Measurements from ENCODE around the gene OXTR.
A peak's percentile ranks its signal among the peaks of the same experiment; 100 is the strongest.

OXTR gene

GRCh38 chr3:8769088-8769822, at the start of gene OXTR:
OXTR (minus strand) TSS chr3:8769613; CDS start chr3:8768187, 1,426 bp downstream.
- DNase-seq (ENCODE audit: low spot score) = peak; percentile 24

- no peak for DNase-seq (ENCODE audit: low spot score)
These were observed 48.1 kb upstream of the OXTR start for GRCh38 chr3:8817486-8817885.

GRCh38 chr3:8816106-8816505, 46.7 kb upstream of the OXTR start:
- DNase-seq (ENCODE audit: low spot score) = no peak

GRCh38 chr3:8813411-8813810, 44.0 kb upstream of the OXTR start:
- no peak for DNase-seq (ENCODE audit: low spot score)

GRCh38 chr3:8810561-8810960, 41.1 kb upstream of the OXTR start:
- DNase-seq (ENCODE audit: low spot score) = no peak

GRCh38 chr3:8805774-8806173, 36.4 kb upstream of the OXTR start:
- DNase-seq (ENCODE audit: low spot score) = no peak

GRCh38 chr3:8802256-8802655, 32.8 kb upstream of the OXTR start:
- no peak for DNase-seq (ENCODE audit: low spot score)

GRCh38 chr3:8800016-8800415, 30.6 kb upstream of the OXTR start:
- no peak for DNase-seq (ENCODE audit: low spot score)

GRCh38 chr3:8794247-8794646, 24.8 kb upstream of the OXTR start:
- DNase-seq (ENCODE audit: low spot score) = no peak

GRCh38 chr3:8793242-8793641, 23.8 kb upstream of the OXTR start:
- no peak for DNase-seq (ENCODE audit: low spot score)

- DNase-seq (ENCODE audit: low spot score) = no peak
These were observed 21.1 kb upstream of the OXTR start for GRCh38 chr3:8790529-8790928.

- DNase-seq (ENCODE audit: low spot score) = no peak
These were observed 15.4 kb upstream of the OXTR start for GRCh38 chr3:8784676-8785435.

- no peak for DNase-seq (ENCODE audit: low spot score)
These were observed 10.9 kb upstream of the OXTR start for GRCh38 chr3:8780279-8780678.

- no peak for DNase-seq (ENCODE audit: low spot score)
These were observed 9.1 kb upstream of the OXTR start for GRCh38 chr3:8778475-8778874.

GRCh38 chr3:8777978-8778267, 8.5 kb upstream of the OXTR start:
- DNase-seq (ENCODE audit: low spot score) = no peak

GRCh38 chr3:8777201-8777977, 8.0 kb upstream of the OXTR start:
- DNase-seq (ENCODE audit: low spot score) = no peak

- no peak for DNase-seq (ENCODE audit: low spot score)
These were observed 7.0 kb upstream of the OXTR start for GRCh38 chr3:8776406-8776805.

GRCh38 chr3:8775602-8776001, 6.2 kb upstream of the OXTR start:
- DNase-seq (ENCODE audit: low spot score) = no peak

- no peak for DNase-seq (ENCODE audit: low spot score)
These were observed 5.8 kb upstream of the OXTR start for GRCh38 chr3:8775181-8775580.

- no peak for DNase-seq (ENCODE audit: low spot score)
These were observed 4.6 kb upstream of the OXTR start for GRCh38 chr3:8773941-8774542.

GRCh38 chr3:8768364-8769087, 887 bp downstream of the OXTR start:
- DNase-seq (ENCODE audit: low spot score) = no peak

All from CD4-positive, alpha-beta T cell treated with Interleukin-15 for 4 hours (primary cell).